T-helper 2 cell (primary cell): ENCODE results near the gene KLF3.
"Not testable (repeated sequence)": the region's sequence is repeated elsewhere in the genome, so short reads cannot be mapped to it uniquely, and the experiment has no call there.

Source experiments
- DNase-seq, 5 experiments: peaks; one replicate each; pipeline versions ENCODE4 v3.0.0 to v3.0.0-alpha.2; 2012 to 2022
- total RNA-seq, 2 donors: gene quantifications; one replicate each; lab custom pipeline; 2026; lab: John Stamatoyannopoulos, UW

The KLF3 gene
- total RNA-seq = 114 to 128 reads per million in 2 donors

GRCh38 chr4:38663801-38664705, at the start of gene KLF3:
KLF3 (plus strand) TSS chr4:38664199; CDS start chr4:38680626, 16,427 bp downstream.
- peak; percentile 65 to 95 (median 91) for DNase-seq

- DNase-seq = no peak
These were observed 49.8 kb upstream of the KLF3 start for GRCh38 chr4:38614231-38614630.

GRCh38 chr4:38615847-38616246, 48.2 kb upstream of the KLF3 start:
- no peak for DNase-seq

GRCh38 chr4:38618505-38618904, 45.5 kb upstream of the KLF3 start:
- DNase-seq = peak in 1 of 5 experiments; percentile 92

GRCh38 chr4:38619316-38619715, 44.7 kb upstream of the KLF3 start:
- DNase-seq = no peak

GRCh38 chr4:38620065-38620464, 43.9 kb upstream of the KLF3 start:
- DNase-seq = no peak

- DNase-seq = no peak
These were observed 43.4 kb upstream of the KLF3 start for GRCh38 chr4:38620527-38621027.

GRCh38 chr4:38621028-38621684, 42.8 kb upstream of the KLF3 start:
- peak in 1 of 5 experiments; percentile 79 for DNase-seq

GRCh38 chr4:38621831-38622230, 42.2 kb upstream of the KLF3 start:
- DNase-seq = no peak

- not testable (repeated sequence) for DNase-seq
These were observed 41.7 kb upstream of the KLF3 start for GRCh38 chr4:38622340-38622739.

GRCh38 chr4:38623260-38623659, 40.7 kb upstream of the KLF3 start:
- no peak for DNase-seq

GRCh38 chr4:38624311-38624710, 39.7 kb upstream of the KLF3 start:
- no peak for DNase-seq

GRCh38 chr4:38625508-38625907, 38.5 kb upstream of the KLF3 start:
- peak in 1 of 5 experiments; percentile 47 for DNase-seq

- DNase-seq = not testable (repeated sequence)
These were observed 37.0 kb upstream of the KLF3 start for GRCh38 chr4:38626901-38627444.

- no peak for DNase-seq
These were observed 33.5 kb upstream of the KLF3 start for GRCh38 chr4:38630519-38630918.

- no peak for DNase-seq
These were observed 29.8 kb upstream of the KLF3 start for GRCh38 chr4:38634047-38634759.

- no peak for DNase-seq
These were observed 24.8 kb upstream of the KLF3 start for GRCh38 chr4:38639242-38639641.

- no peak for DNase-seq
These were observed 22.2 kb upstream of the KLF3 start for GRCh38 chr4:38641811-38642210.

- DNase-seq = no peak
These were observed 19.8 kb upstream of the KLF3 start for GRCh38 chr4:38644201-38644600.

GRCh38 chr4:38647101-38647819, 16.7 kb upstream of the KLF3 start:
- DNase-seq = no peak

GRCh38 chr4:38650133-38650532, 13.9 kb upstream of the KLF3 start:
- no peak for DNase-seq

- peak in 2 of 5 experiments; percentile 64 to 78 for DNase-seq
These were observed 9.7 kb upstream of the KLF3 start for GRCh38 chr4:38654273-38654672.
